ENCODE results near the gene NCBP3.
"Not testable (repeated sequence)": the region's sequence is repeated elsewhere in the genome, so short reads cannot be mapped to it uniquely, and the experiment has no call there.

Gene NCBP3

GRCh38 chr17:3879591-3880417 lies 33.8 kb upstream of the NCBP3 start:
- no peak for DNase-seq (ENCODE audit: low read depth)

DNA sequence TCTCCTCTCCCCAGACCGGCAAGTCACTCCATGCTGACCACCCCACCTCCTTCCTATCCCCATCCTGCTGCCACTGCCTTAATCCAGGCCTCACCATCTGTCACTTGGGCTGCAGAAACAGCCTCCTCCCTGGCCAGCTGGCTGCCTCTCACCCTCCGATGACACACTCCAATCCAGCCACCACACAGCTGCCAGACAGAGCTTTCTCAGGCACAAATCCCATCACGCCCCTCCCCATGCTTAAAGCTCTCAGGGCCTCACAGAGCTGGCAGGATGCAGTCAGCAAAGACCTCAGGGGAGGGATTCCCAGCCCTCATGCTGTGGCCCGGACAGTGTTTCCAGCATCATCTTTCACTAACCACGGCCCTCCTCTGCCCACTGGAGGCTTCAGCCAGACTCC lies 33.1 kb upstream of the NCBP3 start:
- no peak for DNase-seq (ENCODE audit: low read depth)

DNA sequence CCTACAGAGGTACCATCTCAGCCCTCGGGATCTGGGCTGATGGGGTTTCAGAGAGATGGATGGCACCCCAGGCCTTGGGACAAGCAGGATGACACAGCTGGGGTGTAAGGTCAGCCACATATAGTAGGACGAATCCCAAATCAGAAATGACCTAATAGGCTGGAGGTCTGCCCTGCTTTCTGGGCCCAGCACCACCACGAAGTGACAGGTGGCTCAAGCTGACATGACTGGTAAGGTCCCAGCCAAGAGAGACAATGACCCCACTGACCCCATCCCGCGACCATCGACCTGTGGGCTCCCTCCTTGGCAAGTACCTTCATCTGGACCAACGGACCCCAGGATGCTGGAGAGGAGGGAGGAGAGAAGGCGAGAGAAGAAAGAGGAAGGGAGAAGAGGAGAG lies 31.2 kb upstream of the NCBP3 start:
- no peak for DNase-seq (ENCODE audit: low read depth)

DNA sequence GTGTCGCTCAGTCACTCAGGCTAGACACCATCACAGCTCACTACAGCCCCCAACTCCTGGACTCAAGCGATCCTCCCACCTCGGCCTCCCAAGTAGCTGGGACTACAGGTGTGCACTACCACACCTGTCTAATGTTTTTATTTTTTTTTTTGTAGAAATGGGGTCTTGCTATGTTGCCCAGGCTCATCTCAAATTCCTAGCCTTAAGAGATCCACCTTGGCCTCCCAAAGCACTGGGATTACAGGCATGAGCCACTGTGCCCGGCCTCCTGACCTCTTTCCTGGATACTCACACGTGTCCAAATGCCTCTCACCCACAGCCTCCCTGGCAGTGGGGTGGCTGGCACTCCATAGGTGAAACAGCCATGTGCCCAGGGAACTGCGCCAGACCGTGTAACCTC lies 29.3 kb upstream of the NCBP3 start:
- no peak for DNase-seq (ENCODE audit: low read depth)

DNA sequence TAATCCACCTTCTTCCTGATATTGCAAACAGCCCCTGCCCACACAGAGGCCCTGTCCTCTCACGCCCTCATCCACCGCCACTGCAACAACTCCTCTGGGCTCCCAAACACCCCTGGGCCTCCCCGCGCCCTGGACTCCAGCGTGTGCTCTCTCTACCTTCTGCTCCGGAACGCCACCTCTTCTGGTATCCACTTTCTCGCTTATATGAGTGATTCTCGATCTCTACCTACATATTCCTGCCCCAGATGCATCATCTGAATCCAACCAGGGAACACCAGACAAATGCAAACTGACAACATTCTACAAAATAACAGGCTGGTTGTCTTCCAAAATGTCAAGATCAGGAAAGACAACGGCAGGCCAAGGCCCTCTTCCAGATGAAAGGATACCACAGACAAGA lies 27.8 kb upstream of the NCBP3 start:
- DNase-seq (ENCODE audit: low read depth) = no peak

- DNase-seq (ENCODE audit: low read depth) = no peak
These were observed 24.8 kb upstream of the NCBP3 start for GRCh38 chr17:3870871-3871306.

DNA sequence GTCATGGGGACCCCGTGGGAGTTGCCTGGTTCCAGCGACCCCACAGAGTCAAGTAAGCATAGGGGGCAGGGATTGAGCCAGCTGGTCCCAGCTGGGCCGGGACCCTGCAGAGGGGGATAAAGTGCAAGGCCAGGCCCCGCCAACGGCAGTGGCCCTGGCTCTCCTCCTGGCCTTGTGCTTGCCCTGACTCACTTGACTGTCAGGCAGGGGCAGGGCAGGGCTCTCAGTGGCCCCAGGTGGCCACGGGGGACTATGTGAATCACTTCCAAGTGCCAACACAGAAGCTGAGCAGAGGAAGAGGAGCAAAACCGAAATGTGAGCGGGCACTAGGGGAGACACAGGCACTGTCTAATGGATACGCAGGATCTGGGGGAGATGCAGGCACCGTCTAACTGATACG lies 21.6 kb upstream of the NCBP3 start:
- no peak for DNase-seq (ENCODE audit: low read depth)

DNA sequence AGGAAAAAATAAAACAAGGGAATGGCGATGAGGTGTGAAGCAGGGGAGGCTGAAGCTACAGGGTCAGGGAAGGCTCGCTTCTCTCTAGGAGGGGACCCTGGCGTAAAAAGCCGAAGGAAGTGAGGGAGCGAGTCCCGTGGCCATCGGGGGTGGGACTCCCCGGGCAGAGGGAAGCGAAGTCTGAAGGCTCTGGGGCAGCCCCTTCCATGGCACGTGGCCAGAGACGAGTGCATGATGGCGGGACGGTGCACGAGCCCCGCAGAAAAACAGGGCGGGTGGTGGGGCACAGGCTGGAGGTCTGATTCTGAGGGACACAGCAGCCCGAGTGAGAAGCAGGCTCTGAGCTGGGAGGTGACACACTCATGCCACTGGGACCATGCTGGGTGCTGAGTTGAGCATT lies 21.1 kb upstream of the NCBP3 start:
- no peak for DNase-seq (ENCODE audit: low read depth)

DNA sequence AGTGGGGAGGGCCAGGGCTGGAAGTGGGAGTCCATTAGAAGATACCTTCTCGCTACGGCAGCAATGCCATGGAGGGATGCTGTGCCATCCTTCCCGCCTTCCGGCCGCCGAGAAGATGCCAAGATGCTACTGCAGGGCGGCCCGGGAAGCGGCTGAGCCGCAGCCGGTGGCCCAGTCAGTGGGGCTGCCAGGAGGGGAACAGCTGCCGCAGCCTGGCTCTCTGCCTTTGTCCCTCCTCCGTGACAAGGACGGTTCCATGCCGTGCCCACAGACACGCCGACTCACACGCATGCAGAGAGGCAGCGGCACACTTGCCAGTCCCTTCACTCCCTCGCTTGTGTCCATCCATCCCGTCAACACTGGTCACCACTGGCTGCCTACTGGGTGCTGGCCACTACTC lies 20.2 kb upstream of the NCBP3 start:
- no peak for DNase-seq (ENCODE audit: low read depth)

DNA sequence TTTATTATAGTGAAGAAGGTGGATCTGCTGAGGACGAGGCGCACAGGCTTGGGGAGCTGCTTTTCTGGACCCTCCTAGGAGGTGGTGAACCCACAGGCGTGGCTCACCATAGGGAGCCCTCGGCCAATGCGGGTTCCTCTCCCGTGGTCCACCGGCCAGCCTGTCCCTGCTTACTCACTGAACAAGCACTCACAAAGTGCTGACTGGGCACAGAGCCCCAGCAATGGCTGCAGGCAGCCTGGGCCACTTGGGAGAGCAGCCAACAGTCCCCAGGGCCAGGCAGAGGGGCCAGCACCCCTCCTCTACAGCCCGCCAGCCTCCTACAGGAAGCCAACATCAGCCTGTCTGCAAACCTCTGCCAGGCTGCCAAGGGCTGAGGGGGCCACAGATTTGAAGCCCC lies 19.1 kb upstream of the NCBP3 start:
- DNase-seq (ENCODE audit: low read depth) = no peak

- no peak for DNase-seq (ENCODE audit: low read depth)
These were observed 18.5 kb upstream of the NCBP3 start for GRCh38 chr17:3864534-3864933.

- no peak for DNase-seq (ENCODE audit: low read depth)
These were observed 16.0 kb upstream of the NCBP3 start for GRCh38 chr17:3861761-3862681.

- no peak for DNase-seq (ENCODE audit: low read depth)
These were observed 15.1 kb upstream of the NCBP3 start for GRCh38 chr17:3860939-3861700.

DNA sequence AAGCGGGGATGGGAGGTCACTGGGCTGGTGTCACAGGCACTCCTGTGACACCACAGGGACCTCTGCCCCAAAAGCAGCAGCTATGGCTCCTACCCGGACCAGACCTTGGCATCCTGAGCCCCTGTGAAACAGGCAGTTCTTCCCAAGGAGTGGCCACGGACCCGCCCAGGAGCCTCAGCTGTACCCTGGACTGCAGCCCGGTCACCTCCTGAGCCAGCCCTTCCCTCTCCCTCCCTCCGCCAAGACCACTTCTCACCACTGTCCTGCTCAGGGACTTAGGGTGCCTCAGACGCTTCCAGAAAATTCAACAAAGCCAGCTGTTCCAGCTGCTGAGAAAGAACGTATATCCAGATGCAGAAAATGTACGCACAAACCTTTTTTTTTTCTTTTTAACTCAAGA lies 13.9 kb upstream of the NCBP3 start:
- no peak for DNase-seq (ENCODE audit: low read depth)

DNA sequence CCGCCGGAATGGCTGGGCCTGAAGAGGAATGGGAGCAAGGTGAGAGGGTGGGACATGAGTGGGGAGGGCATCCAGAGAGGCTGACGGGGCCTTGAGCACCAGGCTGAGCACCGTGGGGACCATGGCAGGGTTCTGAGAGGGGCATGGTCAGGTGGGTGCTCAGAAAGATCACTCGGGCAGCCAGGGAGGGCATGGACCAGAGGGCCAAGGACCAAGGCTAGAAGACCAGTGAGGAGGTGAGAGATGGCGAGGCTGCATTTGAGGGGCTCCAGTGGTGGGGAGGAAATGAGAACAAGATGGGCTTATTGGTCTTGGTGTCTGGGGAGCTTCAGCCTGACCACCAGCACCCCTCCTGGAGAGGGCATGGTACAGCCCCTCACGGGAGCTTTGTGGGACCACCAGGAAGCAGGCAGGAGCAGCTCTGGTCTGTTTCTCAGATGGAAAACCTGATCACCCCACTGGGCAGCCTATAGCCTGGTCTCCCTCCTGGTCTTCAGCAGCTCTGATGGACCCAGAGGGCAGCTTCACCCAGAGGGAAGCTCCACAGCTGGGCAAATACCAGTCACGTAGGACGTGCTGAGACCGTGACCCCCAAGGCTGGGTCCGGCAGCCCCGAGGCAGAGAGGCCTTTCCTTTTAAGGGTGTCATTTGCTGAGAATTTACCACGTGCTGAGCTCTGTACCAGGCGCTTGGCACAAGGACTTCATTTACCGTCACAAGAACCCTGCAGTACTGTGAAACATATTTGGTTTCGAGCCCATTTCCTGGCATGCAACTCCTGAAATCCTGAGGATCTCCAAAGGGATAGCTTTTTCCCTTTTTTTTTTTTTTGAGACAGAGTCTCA lies 11.4 kb upstream of the NCBP3 start:
- DNase-seq (ENCODE audit: low read depth) = no peak

DNA sequence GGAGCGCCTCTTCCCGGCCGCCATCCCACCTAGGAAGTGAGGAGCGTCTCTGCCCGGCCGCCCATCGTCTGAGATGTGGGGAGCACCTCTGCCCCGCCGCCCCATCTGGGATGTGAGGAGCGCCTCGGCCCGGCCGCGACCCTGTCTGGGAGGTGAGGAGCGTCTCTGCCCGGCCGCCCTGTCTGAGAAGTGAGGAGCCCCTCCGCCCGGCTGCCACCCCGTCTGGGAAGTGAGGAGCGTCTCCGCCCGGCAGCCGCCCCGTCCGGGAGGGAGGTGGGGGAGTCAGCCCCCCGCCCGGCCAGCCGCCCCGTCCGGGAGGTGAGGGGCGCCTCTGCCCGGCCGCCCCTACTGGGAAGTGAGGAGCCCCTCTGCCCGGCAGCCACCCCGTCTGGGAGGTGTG lies 8.2 kb upstream of the NCBP3 start:
- DNase-seq (ENCODE audit: low read depth) = not testable (repeated sequence)

GRCh38 chr17:3852561-3852960 lies 6.5 kb upstream of the NCBP3 start:
- no peak for DNase-seq (ENCODE audit: low read depth)

GRCh38 chr17:3851461-3852100 lies 5.5 kb upstream of the NCBP3 start:
- no peak for DNase-seq (ENCODE audit: low read depth)

DNA sequence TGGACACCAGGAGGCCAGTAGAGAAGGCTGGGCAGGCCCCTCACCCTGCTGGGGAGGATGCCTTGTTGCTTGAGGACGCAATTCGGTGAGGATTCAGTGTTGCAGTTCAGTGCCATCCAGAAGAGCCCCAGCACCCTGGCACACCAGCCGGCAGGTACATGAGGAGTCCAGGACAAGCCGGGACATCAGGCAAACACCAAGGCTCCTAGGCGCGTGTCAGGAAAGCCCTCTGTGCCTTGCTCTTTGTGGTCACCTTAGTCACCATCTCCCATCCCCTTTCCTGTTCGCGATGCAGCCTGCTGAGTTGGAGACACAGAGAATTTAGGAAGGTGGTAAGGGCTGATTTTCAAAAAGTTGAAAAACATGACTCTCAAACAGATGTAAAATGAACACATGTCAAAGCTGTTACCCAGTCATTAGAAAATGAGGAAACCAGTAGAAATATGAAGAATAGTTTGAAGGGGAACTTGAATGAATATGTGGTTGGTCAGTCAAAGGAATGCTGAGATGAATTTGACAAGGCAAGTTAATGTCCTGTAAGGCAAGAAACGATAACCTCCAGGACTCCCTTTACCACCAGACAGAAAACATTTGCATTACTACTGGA lies 2.3 kb upstream of the NCBP3 start:
- DNase-seq (ENCODE audit: low read depth) = no peak

DNA sequence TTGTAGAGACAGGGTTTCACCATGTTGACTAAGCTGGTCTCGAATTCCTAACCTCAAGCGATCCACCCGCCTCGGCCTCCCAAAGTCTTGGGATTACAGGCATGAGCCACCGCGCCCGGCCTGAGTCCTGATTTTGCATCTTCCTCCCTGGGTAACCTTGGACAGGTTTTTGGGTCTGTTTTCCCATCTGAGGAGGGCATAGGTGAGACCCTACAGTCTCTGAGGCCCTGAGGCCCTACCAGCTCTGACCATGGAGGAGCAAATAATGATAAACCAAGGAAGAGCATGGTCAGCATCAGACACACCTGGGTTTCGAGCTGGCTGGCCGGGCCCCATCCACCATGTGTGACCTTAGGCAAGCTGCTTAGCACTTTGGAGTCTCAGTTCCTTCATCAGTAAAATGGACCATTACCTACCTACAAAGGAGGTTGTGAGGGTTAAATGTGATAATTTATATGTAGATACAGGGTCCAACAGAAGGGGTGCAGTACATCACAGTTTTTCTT lies 1.2 kb upstream of the NCBP3 start:
- DNase-seq (ENCODE audit: low read depth) = no peak

Measured in stimulated activated CD8-positive, alpha-beta memory T cell treated with anti-CD3 and anti-CD28 coated beads, Interleukin-12 subunit alpha, Interleukin-12 subunit beta, amount 100 ng/mL, for 4 hours (primary cell).